Measurements from ENCODE around the gene THEMIS.

The THEMIS gene

GRCh38 chr6:127937102-127937501, 36.2 kb upstream of the THEMIS start:
- no peaks in the 10 kb centered on the region for H3K27me3 ChIP-seq (ENCODE audit: low read depth, low read length)
- no peaks in the 10 kb centered on the region for H4K20me1 ChIP-seq (ENCODE audit: insufficient read depth, low read length)
- H3K9ac ChIP-seq (ENCODE audit: low read length): no peak overlapping the region
- H3K36me3 ChIP-seq (replicated peaks; ENCODE audit: low read depth, low read length): no peaks in the 10 kb centered on the region
- no peaks in the 10 kb centered on the region for H3K79me2 ChIP-seq (ENCODE audit: low read length)
- no peak overlapping the region for H2AFZ ChIP-seq (ENCODE audit: low read depth, low read length)
- H3K4me1 ChIP-seq (ENCODE audit: low read length): no peaks in the 10 kb centered on the region; the same call in 1 of the 2 replicates
- H3K27ac ChIP-seq (ENCODE audit: low read length): no peak overlapping the region
- no peak for TF ChIP-seq EZH2phosphoT487 (IDR thresholded peaks at IDR 0.05; ENCODE audit: low read depth)
- TF ChIP-seq CTCF (IDR thresholded peaks at IDR 0.05; ENCODE audit: low read depth, low read length): no peak
- H3K4me3 ChIP-seq (ENCODE audit: low read length): no peak overlapping the region
- H3K4me2 ChIP-seq (ENCODE audit: low read length): no peak overlapping the region
- H3K9me3 ChIP-seq (ENCODE audit: insufficient read depth, low read length): 0 out of 2 replicates have a peak, but pooled peaks cover 4% of the 10 kb centered on the region

- 0 out of 2 replicates have a peak, but pooled peaks cover 4% of the 10 kb centered on the region for H3K9me3 ChIP-seq (ENCODE audit: insufficient read depth, low read length)
- no peaks in the 10 kb centered on the region for H3K79me2 ChIP-seq (ENCODE audit: low read length)
- TF ChIP-seq EZH2phosphoT487 (IDR thresholded peaks at IDR 0.05; ENCODE audit: low read depth) (no peak), CTCF (IDR thresholded peaks at IDR 0.05; ENCODE audit: low read depth, low read length) (no peak)
- no peak overlapping the region for H3K9ac ChIP-seq (ENCODE audit: low read length)
- no peaks in the 10 kb centered on the region for H3K36me3 ChIP-seq (replicated peaks; ENCODE audit: low read depth, low read length)
- no peak overlapping the region for H3K4me2 ChIP-seq (ENCODE audit: low read length)
- H3K4me1 ChIP-seq (ENCODE audit: low read length): no peaks in the 10 kb centered on the region; the same call in 1 of the 2 replicates
- H3K27ac ChIP-seq (ENCODE audit: low read length): no peak overlapping the region
- no peak overlapping the region for H3K4me3 ChIP-seq (ENCODE audit: low read length)
- H4K20me1 ChIP-seq (ENCODE audit: insufficient read depth, low read length): no peaks in the 10 kb centered on the region
- H3K27me3 ChIP-seq (ENCODE audit: low read depth, low read length): no peaks in the 10 kb centered on the region
- H2AFZ ChIP-seq (ENCODE audit: low read depth, low read length): no peak overlapping the region
Measured at GRCh38 chr6:127934956-127935355, 34.1 kb upstream of the THEMIS start.

- no peak overlapping the region for H3K4me2 ChIP-seq (ENCODE audit: low read length)
- no peak overlapping the region for H3K9ac ChIP-seq (ENCODE audit: low read length)
- H2AFZ ChIP-seq (ENCODE audit: low read depth, low read length): no peak overlapping the region
- H3K4me1 ChIP-seq (ENCODE audit: low read length): no peaks in the 10 kb centered on the region; the same call in 1 of the 2 replicates
- H3K27me3 ChIP-seq (ENCODE audit: low read depth, low read length): no peaks in the 10 kb centered on the region
- no peaks in the 10 kb centered on the region for H3K36me3 ChIP-seq (replicated peaks; ENCODE audit: low read depth, low read length)
- no peaks in the 10 kb centered on the region for H4K20me1 ChIP-seq (ENCODE audit: insufficient read depth, low read length)
- H3K4me3 ChIP-seq (ENCODE audit: low read length): no peak overlapping the region
- H3K79me2 ChIP-seq (ENCODE audit: low read length): no peaks in the 10 kb centered on the region
- H3K27ac ChIP-seq (ENCODE audit: low read length): no peak overlapping the region
- 0 out of 2 replicates have a peak, but pooled peaks cover 4% of the 10 kb centered on the region for H3K9me3 ChIP-seq (ENCODE audit: insufficient read depth, low read length)
- TF ChIP-seq EZH2phosphoT487 (IDR thresholded peaks at IDR 0.05; ENCODE audit: low read depth): no peak
- TF ChIP-seq CTCF (IDR thresholded peaks at IDR 0.05; ENCODE audit: low read depth, low read length): no peak
Measured at GRCh38 chr6:127933852-127934840, 33.3 kb upstream of the THEMIS start.

DNA sequence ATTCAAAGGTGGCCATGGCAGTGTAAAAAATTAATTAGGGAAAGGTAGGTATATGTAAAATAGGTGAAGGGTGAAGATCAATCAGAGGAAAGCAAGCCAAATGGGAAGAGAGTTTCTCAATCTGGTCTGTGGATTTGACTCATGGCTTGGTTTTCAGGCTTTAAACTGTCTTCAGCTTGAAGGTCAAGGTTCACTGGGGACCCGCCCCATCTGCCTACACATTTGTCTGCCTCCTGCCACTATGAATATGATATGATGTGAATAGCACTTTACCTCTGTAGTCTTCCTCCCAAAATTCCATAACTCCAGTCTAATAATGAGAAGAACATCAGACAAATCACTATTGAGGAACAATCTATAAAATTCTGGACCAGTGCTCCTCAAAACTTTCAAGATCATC, 32.3 kb upstream of the THEMIS start:
- Histone ChIP-seq H2AFZ (ENCODE audit: low read depth, low read length) (no peak overlapping the region), H3K27ac (ENCODE audit: low read length) (no peak overlapping the region), H3K4me1 (ENCODE audit: low read length) (no peaks in the 10 kb centered on the region), H3K9ac (ENCODE audit: low read length) (no peak overlapping the region), H3K79me2 (ENCODE audit: low read length) (no peaks in the 10 kb centered on the region), H3K27me3 (ENCODE audit: low read depth, low read length) (no peaks in the 10 kb centered on the region), H3K4me3 (ENCODE audit: low read length) (no peak overlapping the region), H3K4me2 (ENCODE audit: low read length) (no peak overlapping the region), H3K9me3 (ENCODE audit: insufficient read depth, low read length) (0 out of 2 replicates have a peak, but pooled peaks cover 4% of the 10 kb centered on the region), H4K20me1 (ENCODE audit: insufficient read depth, low read length) (no peaks in the 10 kb centered on the region), H3K36me3 (replicated peaks; ENCODE audit: low read depth, low read length) (no peaks in the 10 kb centered on the region)
- TF ChIP-seq EZH2phosphoT487 (IDR thresholded peaks at IDR 0.05; ENCODE audit: low read depth): no peak
- TF ChIP-seq CTCF (IDR thresholded peaks at IDR 0.05; ENCODE audit: low read depth, low read length): no peak
